Measurements from ENCODE around the gene NLGN3. TPM values are rescaled to one million over a fixed set of nuclear protein-coding genes. Genes with fewer than 3 reads are reported as not detected.

Gene NLGN3
- total RNA-seq, 1 donor from 2014 or later = 3.3 TPM

DNA sequence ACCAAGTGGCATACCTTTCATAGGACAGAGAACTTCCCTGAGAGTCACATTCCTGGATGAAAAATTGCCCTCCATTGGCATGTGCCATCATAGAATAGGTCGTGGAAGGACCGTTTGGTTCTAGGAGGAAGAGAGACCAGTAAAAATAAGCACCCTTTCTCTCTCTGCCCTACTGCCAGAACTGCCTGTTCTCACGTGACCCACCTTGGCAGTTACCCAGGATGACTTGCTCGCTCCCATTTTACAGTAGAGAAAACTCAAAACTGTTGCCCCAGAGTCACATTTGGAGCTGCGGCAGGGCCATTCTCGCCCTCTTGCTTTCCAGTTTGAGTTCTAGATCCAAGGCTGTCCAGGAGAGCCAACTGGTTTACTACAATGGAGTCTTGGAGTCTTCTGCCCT lies 1.1 kb upstream of the NLGN3 start:
- Mint-ChIP-seq H3K27ac (no peak overlapping the region), H3K36me3 (peaks cover 7% of the 10 kb centered on the region), H3K4me3 (no peak overlapping the region), H3K27me3 (ENCODE audit: low read depth) (no peaks in the 10 kb centered on the region), H3K4me1 (peaks cover 15% of the 10 kb centered on the region), H3K9me3 (peaks cover 6% of the 10 kb centered on the region)
- DNase-seq (ENCODE audit: low spot score in 2 of 2, unreplicated experiment in 2 of 2) = no peak
- TF ChIP-seq CTCF (IDR thresholded peaks at IDR 0.05; ENCODE audit: unreplicated experiment) = no peak

DNA sequence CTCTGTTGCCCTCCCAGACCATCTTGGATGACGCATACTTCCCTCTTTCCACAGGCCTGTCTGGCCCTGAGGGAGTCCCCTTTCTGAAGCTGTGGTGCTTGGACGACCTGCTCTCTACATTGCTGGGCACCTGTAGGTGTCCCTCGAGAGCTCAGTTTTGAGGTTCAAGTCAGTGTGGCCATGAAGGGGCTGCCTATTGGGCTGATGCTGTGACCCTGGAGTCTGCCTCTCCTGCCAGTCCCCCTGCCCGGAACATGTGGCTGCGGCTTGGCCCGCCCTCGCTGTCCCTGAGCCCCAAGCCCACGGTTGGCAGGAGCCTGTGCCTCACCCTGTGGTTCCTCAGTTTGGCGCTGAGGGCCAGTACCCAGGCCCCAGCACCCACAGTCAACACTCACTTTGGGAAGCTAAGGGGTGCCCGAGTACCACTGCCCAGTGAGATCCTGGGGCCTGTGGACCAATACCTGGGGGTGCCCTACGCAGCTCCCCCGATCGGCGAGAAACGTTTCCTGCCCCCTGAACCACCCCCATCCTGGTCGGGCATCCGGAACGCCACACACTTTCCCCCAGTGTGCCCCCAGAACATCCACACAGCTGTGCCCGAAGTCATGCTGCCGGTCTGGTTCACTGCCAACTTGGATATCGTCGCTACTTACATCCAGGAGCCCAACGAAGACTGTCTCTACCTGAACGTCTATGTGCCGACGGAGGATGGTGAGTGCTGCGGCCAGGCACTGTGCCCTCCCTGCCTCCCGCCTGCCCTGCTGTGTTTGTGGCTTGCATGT lies 3.0 kb downstream of the NLGN3 start:
- H3K4me1 Mint-ChIP-seq = peaks cover 15% of the 10 kb centered on the region
- H3K27me3 Mint-ChIP-seq (ENCODE audit: low read depth) = no peaks in the 10 kb centered on the region
- H3K27ac Mint-ChIP-seq = no peak overlapping the region
- no peak for DNase-seq (ENCODE audit: low spot score in 2 of 2, unreplicated experiment in 2 of 2)
- no peak overlapping the region for H3K4me3 Mint-ChIP-seq
- TF ChIP-seq CTCF (IDR thresholded peaks at IDR 0.05; ENCODE audit: unreplicated experiment) = no peak
- H3K9me3 Mint-ChIP-seq = no peaks in the 10 kb centered on the region
- H3K36me3 Mint-ChIP-seq = no peaks in the 10 kb centered on the region

GRCh38 chrX:71148278-71148663 lies 3.6 kb downstream of the NLGN3 start:
- Mint-ChIP-seq H3K4me3 (no peak overlapping the region), H3K9me3 (no peaks in the 10 kb centered on the region), H3K36me3 (no peaks in the 10 kb centered on the region), H3K27ac (no peak overlapping the region), H3K4me1 (peaks cover 15% of the 10 kb centered on the region), H3K27me3 (ENCODE audit: low read depth) (no peaks in the 10 kb centered on the region)
- no peak for DNase-seq (ENCODE audit: low spot score in 2 of 2, unreplicated experiment in 2 of 2)
- no peak for TF ChIP-seq CTCF (IDR thresholded peaks at IDR 0.05; ENCODE audit: unreplicated experiment)

DNA sequence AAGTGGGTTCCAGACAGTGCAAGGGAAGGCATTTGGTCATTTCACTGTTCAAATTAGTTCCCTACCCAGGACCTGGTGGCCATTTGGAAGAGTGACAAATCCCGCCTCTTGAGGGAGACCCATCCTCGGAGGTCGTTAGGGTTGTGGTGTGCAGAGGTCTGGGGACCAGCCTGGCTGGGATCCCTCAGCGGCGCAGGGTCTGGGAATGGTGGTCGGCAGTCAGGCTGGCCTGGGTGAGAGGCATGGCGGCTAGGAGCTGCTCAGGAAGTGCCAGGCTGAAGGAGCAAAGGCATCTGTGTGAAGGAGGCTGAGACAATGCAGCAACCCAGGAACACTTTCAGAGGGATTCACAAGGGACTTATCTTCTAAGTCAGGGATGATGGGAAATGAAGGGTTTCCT lies 6.7 kb downstream of the NLGN3 start:
- H3K27ac Mint-ChIP-seq = no peak overlapping the region
- peaks cover 3% of the 10 kb centered on the region for H3K4me1 Mint-ChIP-seq
- H3K4me3 Mint-ChIP-seq = no peak overlapping the region
- H3K9me3 Mint-ChIP-seq = peaks cover 8% of the 10 kb centered on the region
- no peak for DNase-seq (ENCODE audit: low spot score in 2 of 2, unreplicated experiment in 2 of 2)
- no peaks in the 10 kb centered on the region for H3K36me3 Mint-ChIP-seq
- no peaks in the 10 kb centered on the region for H3K27me3 Mint-ChIP-seq (ENCODE audit: low read depth)
- no peak for TF ChIP-seq CTCF (IDR thresholded peaks at IDR 0.05; ENCODE audit: unreplicated experiment)

DNA sequence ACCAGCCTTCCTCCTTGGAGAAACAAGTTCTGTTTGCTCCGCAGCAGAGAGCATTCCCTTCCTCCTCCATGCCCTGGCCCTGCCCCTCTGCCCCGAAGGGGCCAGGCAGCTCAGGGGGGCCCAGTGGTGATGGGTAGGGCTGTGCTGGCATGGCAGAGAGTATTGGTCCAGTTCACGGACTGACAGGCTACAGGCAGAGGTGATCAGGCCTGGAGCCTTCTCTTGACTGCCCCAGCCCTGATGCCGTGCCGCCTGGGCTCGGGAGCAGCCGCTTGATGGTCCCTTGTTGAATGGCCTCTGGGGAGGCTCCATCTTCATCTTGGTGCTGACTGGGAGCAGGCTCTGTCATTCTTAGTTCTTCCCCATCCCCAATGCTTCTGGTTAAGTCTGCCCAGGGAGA lies 9.6 kb downstream of the NLGN3 start:
- no peak overlapping the region for H3K4me3 Mint-ChIP-seq
- H3K27ac Mint-ChIP-seq = no peak overlapping the region
- H3K36me3 Mint-ChIP-seq = no peaks in the 10 kb centered on the region
- no peaks in the 10 kb centered on the region for H3K27me3 Mint-ChIP-seq (ENCODE audit: low read depth)
- H3K4me1 Mint-ChIP-seq = no peaks in the 10 kb centered on the region
- no peak for TF ChIP-seq CTCF (IDR thresholded peaks at IDR 0.05; ENCODE audit: unreplicated experiment)
- no peak for DNase-seq (ENCODE audit: low spot score in 2 of 2, unreplicated experiment in 2 of 2)
- H3K9me3 Mint-ChIP-seq = peaks cover 13% of the 10 kb centered on the region
